ENCODE results near the gene ATP11A. TPM values are rescaled to one million over a fixed set of nuclear protein-coding genes. Genes with fewer than 3 reads are reported as not detected.

Gene ATP11A
- total and polyA plus RNA-seq, 9 of the 15 experiments (the other 6 are each of a cell fraction or from before 2014, with no cell fraction given) = 0.38 to 34.2 (median 4.2) TPM

DNA sequence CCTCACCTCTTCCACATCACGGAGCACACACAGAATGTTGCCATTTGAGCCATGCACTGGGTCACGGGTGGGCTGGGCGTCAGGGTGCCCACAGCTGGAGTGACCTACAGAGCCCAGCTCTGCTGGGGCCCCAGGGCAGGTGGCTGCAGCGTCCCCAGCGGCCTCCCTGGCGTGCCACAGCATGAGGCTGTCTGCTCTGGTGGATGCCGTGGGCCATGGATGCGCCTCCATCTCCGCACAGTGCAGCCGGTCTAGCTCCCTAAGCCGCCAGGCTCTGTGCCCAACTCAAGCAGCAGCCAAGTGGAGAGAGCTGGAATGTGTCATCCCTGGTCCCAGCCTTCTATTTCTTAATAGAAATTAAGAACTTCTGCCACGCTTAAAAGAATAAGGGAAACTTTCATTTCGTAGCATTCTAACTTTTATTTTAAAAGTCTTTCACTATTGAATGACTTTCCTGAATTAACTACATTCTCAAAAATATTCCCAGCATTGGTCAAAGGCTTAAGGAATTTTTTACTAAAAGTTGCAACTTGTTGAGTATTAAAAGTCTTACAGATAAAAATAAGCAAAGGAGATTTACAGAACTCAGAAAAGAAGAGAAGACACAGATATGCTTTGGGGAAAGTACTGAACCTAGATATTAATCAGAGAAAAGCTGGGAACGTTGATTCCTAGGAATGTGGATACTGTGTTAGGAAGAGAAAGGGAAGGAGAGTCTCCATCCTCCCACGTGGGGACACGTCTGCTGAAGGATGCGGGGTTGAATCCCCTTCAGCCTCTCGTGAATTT is 59.3 kb downstream of the ATP11A start:
- DNase-seq (ENCODE audit: extremely low read depth in 1 of 4, low spot score in 3 of 4) (no peak), ATAC-seq (no peak), FAIRE-seq (no peak)
- intact Hi-C loops (cut with micrococcal nuclease) = no loop called here
- Histone ChIP-seq H3K9me3 (replicated peaks; ENCODE audit: control insufficient read depth, insufficient read depth, low read depth, low read length) (no peaks in the 10 kb centered on the region), H3K4me3 (no peak overlapping the region), H3K9ac (ENCODE audit: insufficient read depth in 1 of 2, low read depth in 2 of 2, low read length in 2 of 2) (no peak overlapping the region), H3K27me3 (ENCODE audit: control insufficient read depth in 2 of 2, insufficient read depth in 2 of 2, low read length in 2 of 2) (no peaks in the 10 kb centered on the region), H3K9me1 (ENCODE audit: control insufficient read depth, insufficient read depth, low read length) (no peaks in the 10 kb centered on the region), H3K36me3 (ENCODE audit: control insufficient read depth, insufficient read depth, low read length) (no peaks in the 10 kb centered on the region), H3K79me2 (ENCODE audit: control insufficient read depth, insufficient read depth, low read length) (peaks cover 11% of the 10 kb centered on the region), H3K27ac (ENCODE audit: extremely low read depth, low read depth, low read length) (no peak overlapping the region), H3K4me1 (replicated peaks in 1 of 2; ENCODE audit: control insufficient read depth in 2 of 2, insufficient read depth in 2 of 2, low read length in 2 of 2) (peaks cover 0 to 9% of the 10 kb centered on the region in 2 experiments; a peak in 2 of 5 replicates), H2AFZ (ENCODE audit: low read depth, low read length) (no peak overlapping the region), H3K4me2 (ENCODE audit: insufficient read depth, low read length) (no peak overlapping the region), H4K20me1 (replicated peaks; ENCODE audit: control insufficient read depth, insufficient read depth, low read length) (peaks cover 17% of the 10 kb centered on the region; the same call in 1 of the 2 replicates)
- WGBS (ENCODE audit: insufficient coverage, low coverage, missing lambda C conversion rate) = 67% methylated on average over 11 of the region's 18 CpGs
- in situ Hi-C loops (cut with MboI) = no loop called here
- ChIA-PET POLR2A (interaction anchor here (1.4 to 1.5 kb wide), 2 partner anchors 12 to 15 kb away, joined by 3 to 7 read pairs; no protein-coding TSS in a partner anchor), CTCF (ENCODE audit: low intra/inter-chr PET ratio) (no interaction called here)
- BruUV-seq (replicated peaks) = no TSS peak
- TF ChIP-seq ZNF511 (CRISPR knock-in tag; IDR thresholded peaks at IDR 0.05) (no peak), PBX2 (CRISPR knock-in tag; IDR thresholded peaks at IDR 0.05; ENCODE audit: low read depth) (no peak), PBX2 (tag; conservative IDR thresholded peaks at IDR 0.05; ENCODE audit: low read depth) (no peak), SREBF2 (CRISPR knock-in tag; IDR thresholded peaks at IDR 0.05) (no peak), CREB5 (CRISPR knock-in tag; IDR thresholded peaks at IDR 0.05) (no peak), ZNF507 (tag; conservative IDR thresholded peaks at IDR 0.05) (no peak), ZNF449 (CRISPR knock-in tag; IDR thresholded peaks at IDR 0.05) (no peak), ILK (tag; IDR thresholded peaks at IDR 0.05; ENCODE audit: borderline replicate concordance, low read depth) (no peak), C11orf30 (IDR thresholded peaks at IDR 0.05; ENCODE audit: low read depth) (no peak), BDP1 (IDR thresholded peaks at IDR 0.05; ENCODE audit: insufficient read depth, insufficient read length) (no peak), TRIM24 (IDR thresholded peaks at IDR 0.05) (no peak), PHB2 (IDR thresholded peaks at IDR 0.05; ENCODE audit: low read depth) (no peak)
- TF ChIP-seq, protein P1, sequence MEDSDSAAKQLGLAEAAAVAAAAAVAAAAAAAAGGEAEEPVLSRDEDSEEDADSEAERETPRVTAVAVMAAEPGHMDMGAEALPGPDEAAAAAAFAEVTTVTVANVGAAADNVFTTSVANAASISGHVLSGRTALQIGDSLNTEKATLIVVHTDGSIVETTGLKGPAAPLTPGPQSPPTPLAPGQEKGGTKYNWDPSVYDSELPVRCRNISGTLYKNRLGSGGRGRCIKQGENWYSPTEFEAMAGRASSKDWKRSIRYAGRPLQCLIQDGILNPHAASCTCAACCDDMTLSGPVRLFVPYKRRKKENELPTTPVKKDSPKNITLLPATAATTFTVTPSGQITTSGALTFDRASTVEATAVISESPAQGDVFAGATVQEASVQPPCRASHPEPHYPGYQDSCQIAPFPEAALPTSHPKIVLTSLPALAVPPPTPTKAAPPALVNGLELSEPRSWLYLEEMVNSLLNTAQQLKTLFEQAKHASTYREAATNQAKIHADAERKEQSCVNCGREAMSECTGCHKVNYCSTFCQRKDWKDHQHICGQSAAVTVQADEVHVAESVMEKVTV (CRISPR knock-in tag; IDR thresholded peaks at IDR 0.05) = no peak
